ENCODE measurements around the gene CDC34. TPM values are rescaled to one million over a fixed set of nuclear protein-coding genes. Genes with fewer than 3 reads are reported as not detected.

The CDC34 gene
- total RNA-seq, 2 donors from 2014 or later = 40.2 to 86.2 TPM

DNA sequence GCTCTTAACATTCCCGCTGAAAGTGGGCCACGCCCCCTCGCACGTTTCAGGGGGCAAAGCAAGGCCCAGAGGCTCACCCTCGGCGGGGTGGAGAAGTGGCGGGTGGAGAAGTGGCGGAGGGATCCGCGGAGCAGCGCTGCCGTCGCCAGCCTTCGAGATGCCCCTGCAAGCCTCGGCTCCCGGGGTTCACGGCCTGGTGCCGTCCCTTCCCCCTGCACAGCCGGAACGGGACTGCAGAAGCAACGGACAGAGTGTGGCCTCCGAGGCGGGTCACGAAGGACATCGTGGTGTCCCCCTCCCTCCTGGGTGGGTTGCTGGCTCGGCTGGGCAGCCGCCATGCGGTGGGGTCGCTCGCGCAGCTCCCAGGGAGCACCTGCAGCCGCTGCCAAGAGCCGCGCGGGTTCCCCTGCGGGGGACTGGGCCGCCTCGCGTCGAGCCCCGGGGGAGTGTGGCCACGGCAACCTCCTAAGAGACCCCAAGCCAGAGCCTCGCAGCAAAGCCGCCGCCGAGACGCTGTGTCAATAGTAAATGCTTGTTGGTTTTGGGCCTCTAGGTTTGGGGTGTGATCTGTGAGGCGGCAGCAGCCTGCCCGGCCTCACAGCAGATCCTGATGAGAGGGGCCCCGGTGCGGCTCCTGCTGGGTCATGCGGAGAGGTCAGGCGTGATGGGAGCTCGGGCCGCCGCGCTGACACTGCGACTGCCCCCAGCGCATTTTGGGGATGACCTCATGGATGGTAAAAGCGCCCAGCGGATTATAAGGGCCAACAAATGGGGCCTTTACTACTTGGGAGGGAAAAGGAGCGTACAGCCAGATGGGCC is 18.8 kb upstream of the CDC34 start:
- Histone ChIP-seq H3K27ac (no peak overlapping the region), H3K4me3 (no peak overlapping the region), H3K36me3 (no peaks in the 10 kb centered on the region), H3K27me3 (replicated peaks; ENCODE audit: insufficient read depth) (no peaks in the 10 kb centered on the region), H3K9me3 (no peaks in the 10 kb centered on the region), H3K4me1 (ENCODE audit: control insufficient read depth in 1 of 2, low read depth in 2 of 2) (peaks cover 6 to 10% of the 10 kb centered on the region in 2 donors)
- ATAC-seq (ENCODE audit: insufficient number of reproducible peaks, low FRiP score, low read depth) = no peak
- no peak for DNase-seq (ENCODE audit: low spot score)
- TF ChIP-seq, protein P1, sequence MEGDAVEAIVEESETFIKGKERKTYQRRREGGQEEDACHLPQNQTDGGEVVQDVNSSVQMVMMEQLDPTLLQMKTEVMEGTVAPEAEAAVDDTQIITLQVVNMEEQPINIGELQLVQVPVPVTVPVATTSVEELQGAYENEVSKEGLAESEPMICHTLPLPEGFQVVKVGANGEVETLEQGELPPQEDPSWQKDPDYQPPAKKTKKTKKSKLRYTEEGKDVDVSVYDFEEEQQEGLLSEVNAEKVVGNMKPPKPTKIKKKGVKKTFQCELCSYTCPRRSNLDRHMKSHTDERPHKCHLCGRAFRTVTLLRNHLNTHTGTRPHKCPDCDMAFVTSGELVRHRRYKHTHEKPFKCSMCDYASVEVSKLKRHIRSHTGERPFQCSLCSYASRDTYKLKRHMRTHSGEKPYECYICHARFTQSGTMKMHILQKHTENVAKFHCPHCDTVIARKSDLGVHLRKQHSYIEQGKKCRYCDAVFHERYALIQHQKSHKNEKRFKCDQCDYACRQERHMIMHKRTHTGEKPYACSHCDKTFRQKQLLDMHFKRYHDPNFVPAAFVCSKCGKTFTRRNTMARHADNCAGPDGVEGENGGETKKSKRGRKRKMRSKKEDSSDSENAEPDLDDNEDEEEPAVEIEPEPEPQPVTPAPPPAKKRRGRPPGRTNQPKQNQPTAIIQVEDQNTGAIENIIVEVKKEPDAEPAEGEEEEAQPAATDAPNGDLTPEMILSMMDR (IDR thresholded peaks at IDR 0.05) = no peak

DNA sequence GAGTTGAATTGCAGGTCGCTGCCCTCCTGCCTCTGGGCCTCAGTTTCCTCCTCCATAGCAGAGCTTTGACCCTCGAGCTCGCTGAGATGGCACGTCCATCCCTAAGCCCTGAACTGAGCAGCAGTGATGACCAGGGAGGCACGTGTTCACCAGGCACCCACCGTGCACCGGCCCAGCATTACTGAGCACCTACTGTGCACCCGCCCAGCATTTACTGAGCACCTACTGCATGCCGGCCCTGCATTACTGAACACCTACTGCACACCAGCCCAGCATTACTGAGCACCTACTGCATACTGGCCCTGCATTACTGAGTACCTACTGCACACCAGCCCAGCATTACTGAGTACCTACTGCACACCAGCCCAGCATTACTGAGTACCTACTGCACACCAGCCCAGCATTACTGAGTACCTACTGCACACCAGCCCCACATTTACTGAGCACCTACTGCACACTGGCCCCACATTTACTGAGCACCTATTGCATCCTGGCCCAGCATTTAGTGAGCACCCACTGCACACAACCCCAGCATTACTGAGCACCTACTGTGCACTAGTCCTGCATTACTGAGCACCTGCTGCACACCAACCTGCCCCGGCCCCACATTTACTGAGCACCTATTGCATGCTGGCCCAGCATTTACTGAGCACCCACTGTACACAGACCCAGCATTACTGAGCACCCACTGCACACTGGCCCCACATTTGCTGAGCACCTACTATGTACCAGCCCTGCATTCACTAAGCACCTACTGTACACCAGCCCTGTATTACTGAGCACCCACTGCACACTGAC is 18.0 kb upstream of the CDC34 start:
- peaks cover 0 to 2% of the 10 kb centered on the region in 2 donors for H3K4me1 ChIP-seq (ENCODE audit: control insufficient read depth in 1 of 2, low read depth in 2 of 2)
- H3K27ac ChIP-seq = no peak overlapping the region
- TF ChIP-seq, protein P1 (IDR thresholded peaks at IDR 0.05) = no peak
- H3K9me3 ChIP-seq = no peaks in the 10 kb centered on the region
- DNase-seq (ENCODE audit: low spot score) (no peak), ATAC-seq (ENCODE audit: insufficient number of reproducible peaks, low FRiP score, low read depth) (no peak)
- no peaks in the 10 kb centered on the region for H3K27me3 ChIP-seq (replicated peaks; ENCODE audit: insufficient read depth)
- no peaks in the 10 kb centered on the region for H3K36me3 ChIP-seq
- H3K4me3 ChIP-seq = no peak overlapping the region

DNA sequence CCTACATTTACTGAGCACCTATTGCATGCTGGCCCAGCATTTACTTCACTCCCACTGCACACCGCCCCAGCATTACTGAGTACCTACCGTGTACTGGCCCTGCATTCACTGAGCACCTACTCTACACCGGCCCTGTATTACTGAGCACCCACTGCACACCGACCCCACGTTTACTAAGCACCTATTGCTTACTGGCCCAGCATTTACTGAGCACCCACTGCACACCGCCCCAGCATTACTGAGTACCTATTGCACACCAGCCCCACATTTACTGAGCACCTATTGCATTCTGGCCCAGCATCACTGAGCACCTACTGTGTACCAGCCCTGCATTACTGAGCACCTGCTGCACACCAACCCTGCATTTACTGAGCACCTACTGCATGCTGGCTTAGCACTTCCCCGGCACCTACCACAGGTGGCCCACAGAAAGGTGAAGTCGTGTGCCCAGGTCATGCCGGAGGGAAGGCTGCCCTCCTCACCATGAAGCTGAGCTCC is 17.3 kb upstream of the CDC34 start:
- DNase-seq (ENCODE audit: low spot score) (no peak), ATAC-seq (ENCODE audit: insufficient number of reproducible peaks, low FRiP score, low read depth) (no peak)
- no peaks in the 10 kb centered on the region for H3K9me3 ChIP-seq
- no peak overlapping the region for H3K27ac ChIP-seq
- H3K4me1 ChIP-seq (ENCODE audit: control insufficient read depth in 1 of 2, low read depth in 2 of 2) = no peaks in the 10 kb centered on the region
- H3K4me3 ChIP-seq = no peak overlapping the region
- H3K36me3 ChIP-seq = no peaks in the 10 kb centered on the region
- TF ChIP-seq, protein P1 (IDR thresholded peaks at IDR 0.05) = no peak
- H3K27me3 ChIP-seq (replicated peaks; ENCODE audit: insufficient read depth) = no peaks in the 10 kb centered on the region

DNA sequence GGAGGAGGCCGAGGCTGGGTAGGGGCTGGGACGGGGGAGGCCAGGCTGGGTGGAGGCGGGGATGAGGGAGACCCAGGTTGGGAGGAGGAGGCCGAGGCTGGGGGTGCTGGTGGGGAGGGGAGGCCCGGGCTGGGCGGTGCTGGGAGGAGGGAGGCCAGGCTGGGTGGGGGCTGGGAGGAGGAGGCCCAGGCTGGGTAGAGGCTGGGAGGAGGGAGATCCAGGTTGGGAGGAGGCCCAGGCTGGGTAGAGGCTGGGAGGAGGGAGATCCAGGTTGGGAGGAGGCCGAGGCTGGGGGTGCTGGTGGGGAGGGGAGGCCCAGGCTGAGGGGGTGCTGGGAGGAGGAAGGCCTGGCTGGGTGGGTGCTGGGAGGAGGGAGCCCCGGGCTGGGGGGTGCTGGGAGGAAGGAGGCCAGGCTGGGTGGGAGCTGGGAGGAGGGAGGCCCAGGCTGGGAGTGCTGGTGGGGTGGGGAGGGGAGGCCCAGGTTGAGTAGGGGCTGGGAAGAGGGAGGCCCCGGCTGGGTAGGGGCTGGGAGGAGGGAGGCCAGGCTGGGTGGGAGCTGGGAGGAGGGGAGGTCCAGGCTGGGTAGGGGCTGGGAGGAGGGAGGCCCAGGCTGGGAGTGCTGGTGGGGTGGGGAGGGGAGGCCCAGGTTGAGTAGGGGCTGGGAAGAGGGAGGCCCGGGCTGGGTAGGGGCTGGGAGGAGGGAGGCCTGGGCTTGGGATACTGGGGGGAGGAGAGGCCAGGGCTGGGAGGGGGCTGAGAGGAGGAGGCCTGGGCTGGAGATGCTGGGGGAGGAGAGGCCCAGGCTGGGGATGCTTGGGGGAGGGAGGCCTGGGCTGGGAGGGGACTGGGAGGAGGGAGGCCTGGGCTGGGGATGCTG is 13.6 kb upstream of the CDC34 start:
- no peaks in the 10 kb centered on the region for H3K9me3 ChIP-seq
- TF ChIP-seq, protein P1 (IDR thresholded peaks at IDR 0.05) = no peak

More for the DNA sequence above, 13.6 kb upstream of the CDC34 start:
- no peaks in the 10 kb centered on the region for H3K27me3 ChIP-seq (replicated peaks; ENCODE audit: insufficient read depth)
- DNase-seq (ENCODE audit: low spot score) (no peak), ATAC-seq (ENCODE audit: insufficient number of reproducible peaks, low FRiP score, low read depth) (no peak)
- no peak overlapping the region for H3K27ac ChIP-seq
- no peak overlapping the region for H3K4me3 ChIP-seq
- H3K4me1 ChIP-seq (ENCODE audit: control insufficient read depth in 1 of 2, low read depth in 2 of 2) = no peaks in the 10 kb centered on the region
- H3K36me3 ChIP-seq = peaks cover 2% of the 10 kb centered on the region

Measured in thoracic aorta (tissue), 2 donors.